Stimulated activated CD4-positive, alpha-beta T cell treated with anti-CD3 and anti-CD28 coated beads, TNF-alpha, amount 100 ng/mL, for 48 hours (primary cell): ENCODE results near the gene ALK.

Source experiments
- DNase-seq, 3 donors: peaks; one replicate each; pipeline ENCODE4 v3.0.0-alpha.2; 2020; ENCODE audit warnings: low read depth in 3 of 3

Gene ALK

DNA sequence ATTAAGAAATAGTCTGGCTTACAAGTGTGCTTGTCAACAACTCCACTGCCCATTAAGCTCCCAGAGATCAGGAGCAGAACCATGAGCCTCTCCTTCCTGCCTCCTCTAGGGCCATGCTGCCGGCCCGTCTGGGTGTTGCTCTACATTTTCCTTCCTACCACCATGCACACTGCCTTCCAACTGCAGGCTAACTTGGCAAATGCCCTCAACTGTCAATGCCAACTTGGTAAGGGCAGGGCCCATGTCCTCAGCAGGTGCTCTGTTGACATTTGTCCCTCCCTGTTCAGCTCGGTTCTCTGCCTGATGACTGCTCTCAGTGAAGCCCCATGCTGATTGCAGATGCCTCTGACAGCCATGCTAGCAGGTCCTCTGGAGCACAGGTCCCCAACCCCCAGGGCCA, 345.2 kb downstream of the ALK start:
- no peak for DNase-seq

DNA sequence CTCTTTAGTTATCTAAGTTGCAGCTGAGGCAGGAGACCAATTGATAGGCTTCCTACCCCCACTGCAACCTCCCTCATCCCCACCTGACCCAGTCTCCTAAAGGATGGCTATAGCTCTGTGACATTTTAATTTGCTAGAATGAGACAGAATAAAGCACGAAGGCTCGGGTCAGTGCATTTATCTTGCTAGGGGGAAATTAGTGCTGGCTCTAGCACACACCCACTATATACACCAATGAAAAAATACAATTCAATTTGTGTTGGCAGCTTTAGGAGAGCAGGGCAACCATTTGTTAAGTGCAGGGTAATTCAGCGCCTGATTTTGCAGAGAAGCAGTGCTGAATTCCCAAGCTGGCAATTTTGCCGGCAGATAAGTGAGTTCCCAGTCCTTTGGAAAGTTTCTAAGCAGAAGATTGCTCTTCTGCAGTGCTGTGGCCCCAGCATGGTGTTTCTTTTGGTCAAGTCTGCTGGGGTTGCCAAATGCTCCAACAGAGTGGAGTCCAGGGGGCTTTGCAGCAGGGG, 346.0 kb downstream of the ALK start:
- no peak for DNase-seq

DNA sequence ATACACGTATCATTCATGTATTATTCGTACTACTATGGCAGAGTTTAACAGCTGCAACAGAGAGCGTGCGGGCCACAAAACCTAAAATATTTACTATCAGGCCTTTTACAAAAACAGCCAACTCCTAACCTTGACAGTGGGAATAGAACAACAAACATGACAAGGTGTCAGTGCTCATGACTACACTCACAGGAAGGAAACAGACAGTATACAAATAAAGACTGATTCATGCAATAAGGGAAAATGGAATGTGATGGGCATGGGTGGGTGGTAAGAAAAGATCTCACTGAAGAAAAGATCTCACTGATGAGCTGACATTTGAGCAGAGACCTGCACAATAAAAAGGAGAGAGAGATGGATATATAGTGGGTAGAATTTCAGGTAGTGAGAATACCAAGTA, 347.8 kb downstream of the ALK start:
- DNase-seq = no peak

DNA sequence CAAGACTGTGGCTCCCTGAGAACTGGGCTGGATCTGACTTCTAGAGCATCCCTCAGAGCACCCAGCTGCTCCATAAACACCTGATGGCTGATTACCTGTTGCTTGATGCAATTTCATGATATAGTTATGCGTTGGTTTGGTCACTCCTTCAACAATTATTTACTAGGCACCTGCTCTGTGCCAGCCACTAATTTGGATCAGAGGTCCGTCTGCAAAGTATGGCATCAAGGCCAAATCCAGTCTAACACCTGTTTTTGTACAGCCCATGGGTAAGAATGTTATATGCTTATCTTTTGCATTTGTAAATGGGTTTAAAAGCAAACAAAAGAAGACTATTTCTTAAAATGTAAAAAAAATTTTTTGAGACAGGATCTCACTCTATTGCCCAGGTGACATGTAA, 348.2 kb downstream of the ALK start:
- DNase-seq = no peak

DNA sequence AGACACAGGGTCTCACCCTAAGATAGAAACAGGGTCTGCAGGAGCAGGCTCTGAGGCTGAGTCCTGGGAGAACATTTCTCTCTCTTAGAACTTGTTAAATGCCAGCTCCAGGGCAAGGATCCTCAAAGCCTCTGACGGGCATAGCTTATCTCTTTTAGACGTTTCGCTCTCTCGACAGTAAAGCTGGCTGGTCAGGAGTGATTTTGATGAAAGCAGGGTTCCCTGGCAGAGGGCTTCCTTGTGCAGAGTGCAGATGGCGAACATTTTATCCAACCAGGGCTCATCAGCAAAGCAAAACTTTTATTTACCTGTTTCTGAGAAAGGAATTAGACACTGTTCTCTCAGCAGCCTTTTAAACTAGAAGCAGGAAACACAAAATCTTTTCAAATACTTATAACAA, 350.8 kb downstream of the ALK start:
- no peak for DNase-seq

DNA sequence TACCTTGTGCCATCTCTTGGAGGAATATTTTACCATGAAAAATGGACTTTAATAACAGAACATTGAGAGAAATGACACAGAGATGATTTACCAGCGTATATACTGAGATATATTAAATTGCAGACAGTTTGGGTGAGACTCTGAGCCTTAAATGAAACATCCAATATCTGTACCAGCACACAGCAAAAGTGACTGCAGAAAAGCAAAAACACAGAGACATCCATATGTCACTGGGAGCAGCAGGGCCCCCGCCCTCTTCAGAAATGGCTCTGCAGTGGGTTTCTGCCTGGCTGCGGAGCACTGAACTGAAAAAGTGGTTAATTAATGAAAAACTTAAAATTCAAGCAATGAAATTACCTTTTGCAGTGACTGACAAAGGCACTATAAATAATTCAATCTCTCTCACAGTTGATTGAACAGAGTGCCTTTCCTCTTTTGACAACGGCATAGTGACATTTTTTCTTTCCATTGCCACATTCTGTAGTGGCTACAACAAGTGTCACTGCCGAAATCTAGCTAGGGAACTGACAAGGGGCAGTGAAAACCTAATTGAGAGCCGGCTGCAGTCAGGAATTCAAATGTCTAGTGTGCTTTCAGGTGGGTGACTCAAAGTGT, 353.4 kb downstream of the ALK start:
- DNase-seq = no peak

DNA sequence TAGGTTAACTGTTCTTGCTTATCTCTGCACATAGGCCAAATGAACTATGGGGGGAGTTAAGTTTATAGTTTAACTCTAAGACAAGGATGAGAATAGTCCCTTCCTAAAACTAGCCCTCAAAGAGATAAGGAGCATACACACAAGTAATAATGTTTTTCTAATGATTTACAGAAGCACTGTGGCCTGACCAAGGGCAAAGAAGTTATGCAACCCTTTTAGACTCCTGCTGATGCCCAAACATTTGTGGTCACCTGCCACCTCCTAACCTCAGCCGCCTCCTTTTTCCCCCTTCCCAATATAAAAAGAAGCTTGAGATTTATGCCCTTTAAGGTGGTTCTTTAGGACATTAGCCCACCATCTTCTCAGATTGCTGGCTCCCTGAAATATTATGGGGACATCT, 357.7 kb downstream of the ALK start:
- no peak for DNase-seq

DNA sequence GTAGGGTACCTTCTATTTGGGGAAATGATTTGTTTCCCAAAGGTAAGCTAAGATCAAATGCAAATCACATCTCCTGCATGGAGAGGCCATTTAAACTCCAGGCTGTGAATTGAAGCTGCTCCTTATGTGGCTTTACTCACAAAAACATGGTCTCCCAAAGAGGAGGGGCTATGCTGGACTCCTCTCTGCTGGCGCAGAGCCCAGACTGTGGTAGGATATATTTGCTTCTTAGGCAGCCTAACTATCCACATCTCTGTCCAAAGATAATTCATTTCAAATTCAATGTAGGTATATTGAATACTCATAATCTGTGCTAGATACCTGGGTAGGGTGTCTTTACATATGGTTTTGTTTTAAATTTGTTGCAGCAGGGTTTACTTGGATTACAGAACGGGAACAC, 358.5 kb downstream of the ALK start:
- DNase-seq = no peak

DNA sequence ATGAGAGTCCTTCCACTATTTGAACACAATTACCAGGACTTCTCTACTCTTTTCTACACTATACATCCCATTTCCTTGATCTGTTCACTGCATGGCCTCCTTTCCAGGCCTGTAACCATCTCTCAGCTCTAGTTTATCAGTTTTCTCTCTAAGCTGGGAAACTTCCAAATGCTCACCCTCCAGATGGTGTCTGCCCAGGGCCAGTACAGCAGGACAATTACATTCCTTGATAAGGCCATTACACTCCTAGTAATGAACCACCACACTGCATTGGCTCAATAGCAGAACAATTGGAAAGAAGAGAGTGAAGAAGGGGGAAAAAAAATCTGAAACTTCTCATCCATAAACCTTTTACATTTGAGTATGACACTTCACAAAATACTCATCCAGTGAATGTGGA, 359.1 kb downstream of the ALK start:
- no peak for DNase-seq

DNA sequence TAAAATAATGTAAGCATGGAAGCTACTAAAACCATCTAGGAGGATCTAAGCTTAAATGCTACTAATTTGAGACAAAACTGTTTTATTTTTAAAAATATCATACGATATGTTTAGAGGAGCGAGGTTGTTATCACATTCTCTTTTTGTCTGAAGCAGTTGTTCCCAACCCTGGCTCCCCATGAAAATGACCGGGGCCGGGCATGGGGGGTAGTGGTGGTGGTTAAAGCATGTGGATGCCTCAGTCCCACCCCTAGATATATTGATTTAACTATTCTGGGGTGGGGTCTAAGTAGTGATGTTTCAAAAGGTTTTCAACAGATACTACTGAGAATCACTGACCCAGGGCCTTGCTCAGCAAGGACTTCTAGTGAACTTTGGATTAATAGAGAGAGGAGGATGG, 359.8 kb downstream of the ALK start:
- no peak for DNase-seq

DNA sequence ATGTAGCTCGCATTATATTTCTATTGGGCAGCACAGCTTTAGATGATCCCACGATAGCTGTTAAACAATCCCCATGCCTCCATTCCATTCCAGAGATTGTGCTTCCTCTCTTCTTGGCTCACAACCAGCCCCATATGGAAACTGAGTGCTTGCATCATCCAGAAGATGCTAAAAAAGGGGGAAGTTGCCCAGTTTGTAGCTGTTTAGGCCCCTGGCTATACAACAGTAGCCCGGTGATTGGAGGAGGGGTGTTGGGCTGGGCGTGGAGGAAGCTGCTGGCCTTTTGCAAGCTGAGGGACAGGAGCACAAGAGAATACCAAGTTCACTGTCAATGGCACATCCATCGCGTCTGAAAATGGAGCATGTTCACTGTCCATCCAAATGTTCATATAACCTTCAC, 360.2 kb downstream of the ALK start:
- no peak for DNase-seq

DNA sequence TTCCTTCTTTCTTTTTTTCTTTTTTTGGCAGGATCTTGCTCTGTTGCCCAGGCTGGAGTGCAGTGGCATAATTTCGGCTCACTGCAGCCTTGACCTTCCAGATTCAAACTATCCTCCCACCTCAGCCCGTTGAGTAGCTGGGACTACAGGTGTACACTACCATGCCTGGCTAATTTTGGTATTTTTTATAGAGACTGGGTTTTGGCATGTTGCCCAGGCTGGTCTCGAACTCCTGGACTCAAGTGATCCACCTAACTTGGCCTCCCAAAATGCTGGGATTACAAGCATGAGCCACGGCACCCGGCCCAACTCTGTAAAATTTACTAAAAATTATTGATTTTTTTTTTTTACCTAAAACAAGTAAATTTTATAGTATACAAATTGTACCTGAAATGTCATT, 360.8 kb downstream of the ALK start:
- no peak for DNase-seq

DNA sequence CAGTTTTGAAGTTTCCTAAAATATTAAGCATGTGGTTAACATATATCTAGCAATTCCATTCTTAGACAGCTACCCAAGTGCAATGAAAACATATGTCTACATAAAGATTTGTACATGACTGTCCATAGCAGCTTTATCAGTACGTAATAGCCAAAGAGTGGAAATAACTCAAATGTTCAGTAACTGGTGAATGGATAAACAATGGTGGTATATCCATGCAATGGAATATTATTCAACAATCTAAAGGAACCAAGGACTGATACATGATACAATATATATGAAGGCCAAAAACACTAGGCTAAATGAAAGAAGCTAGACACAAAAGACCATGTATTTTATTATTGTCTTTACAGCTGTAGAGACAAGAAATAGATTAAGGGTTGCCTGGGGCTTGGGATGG, 361.4 kb downstream of the ALK start:
- no peak for DNase-seq

DNA sequence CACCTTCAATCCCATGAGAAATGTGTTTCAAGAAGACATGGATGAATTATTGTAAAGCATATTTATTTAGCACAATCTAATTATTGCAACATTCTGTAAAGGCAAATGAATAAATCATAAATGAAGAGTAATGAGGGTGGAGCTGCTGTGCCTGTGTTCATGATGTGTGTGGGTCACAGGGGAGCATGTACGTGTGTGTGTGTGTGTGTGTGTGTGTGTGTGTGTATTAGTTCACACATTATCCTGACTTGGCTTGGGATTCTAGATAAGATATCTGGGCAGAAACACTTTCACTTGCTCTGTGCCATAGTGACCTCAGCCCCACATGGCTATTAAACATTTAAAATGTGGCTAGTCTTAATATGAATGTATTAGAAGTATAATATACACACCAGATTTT, 361.8 kb downstream of the ALK start:
- no peak for DNase-seq

DNA sequence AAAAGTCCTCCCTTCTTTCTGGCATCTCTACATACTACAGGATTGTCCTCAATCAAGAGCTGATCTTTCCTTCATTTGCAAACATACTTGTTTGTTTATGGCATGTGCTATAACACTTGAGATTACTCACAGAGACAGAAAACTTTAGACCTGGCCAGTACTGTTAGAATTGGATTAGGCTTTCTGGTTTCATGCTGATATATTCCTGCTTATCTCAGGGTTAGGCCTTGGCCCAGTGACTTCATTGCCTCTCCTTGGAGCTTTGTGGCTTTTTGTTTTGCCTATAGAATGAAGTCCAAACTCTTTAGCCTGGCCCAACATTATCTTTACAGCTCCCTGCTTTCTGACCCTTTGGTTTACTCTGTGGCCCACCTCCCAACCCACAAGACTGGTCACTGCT, 363.3 kb downstream of the ALK start:
- no peak for DNase-seq

DNA sequence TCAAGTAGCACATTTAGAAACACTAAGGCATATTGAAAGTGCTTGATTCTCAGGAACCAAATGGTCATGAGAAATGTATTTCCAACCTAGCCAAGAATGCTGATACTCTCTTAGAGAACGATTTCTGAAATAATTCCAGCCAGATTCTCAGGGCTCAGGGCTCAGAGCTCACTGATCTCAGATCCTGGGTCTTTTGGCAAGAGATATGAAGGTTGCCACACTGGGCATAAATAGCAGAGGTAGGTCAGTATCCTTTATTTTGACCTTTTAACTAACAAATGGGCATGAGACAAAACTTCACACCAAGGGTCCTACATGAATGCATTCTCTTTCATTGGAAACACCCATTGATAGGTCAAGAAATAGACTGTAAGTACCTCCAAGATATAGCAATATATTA, 364.1 kb downstream of the ALK start:
- DNase-seq = no peak

DNA sequence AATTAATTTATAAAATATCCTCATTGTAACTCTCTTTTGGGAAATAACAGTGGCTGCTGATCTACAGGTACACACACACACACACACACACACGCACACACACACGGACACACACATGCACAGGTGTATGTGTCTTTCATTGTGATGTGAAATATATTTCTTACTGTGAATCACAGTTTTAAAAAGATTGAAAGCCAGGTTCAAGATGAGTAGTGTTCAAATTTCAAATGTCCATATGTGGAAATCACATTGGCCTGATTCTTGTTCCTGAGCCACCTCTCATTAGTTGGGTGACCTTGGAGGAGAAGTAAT, 372.4 kb downstream of the ALK start:
- no peak for DNase-seq

DNA sequence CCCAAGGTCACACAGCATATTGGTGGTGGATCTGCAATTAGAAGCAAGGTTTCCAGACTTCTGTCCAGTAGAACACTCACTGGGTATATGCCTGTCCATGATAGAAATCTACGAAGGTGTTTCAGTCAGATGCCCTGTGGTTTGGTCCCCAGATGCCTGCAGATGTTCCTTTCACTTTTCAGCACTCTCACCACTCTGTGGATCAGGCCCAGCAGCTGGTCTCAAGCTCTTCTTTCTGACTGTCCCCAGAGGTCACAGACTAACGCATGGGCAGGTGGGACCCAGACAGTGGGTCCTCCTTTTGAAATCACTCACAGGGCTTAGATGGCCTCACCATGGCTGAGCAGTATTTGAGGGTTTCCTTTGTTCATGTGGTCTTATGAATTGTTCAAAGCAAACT, 376.5 kb downstream of the ALK start:
- DNase-seq = no peak

DNA sequence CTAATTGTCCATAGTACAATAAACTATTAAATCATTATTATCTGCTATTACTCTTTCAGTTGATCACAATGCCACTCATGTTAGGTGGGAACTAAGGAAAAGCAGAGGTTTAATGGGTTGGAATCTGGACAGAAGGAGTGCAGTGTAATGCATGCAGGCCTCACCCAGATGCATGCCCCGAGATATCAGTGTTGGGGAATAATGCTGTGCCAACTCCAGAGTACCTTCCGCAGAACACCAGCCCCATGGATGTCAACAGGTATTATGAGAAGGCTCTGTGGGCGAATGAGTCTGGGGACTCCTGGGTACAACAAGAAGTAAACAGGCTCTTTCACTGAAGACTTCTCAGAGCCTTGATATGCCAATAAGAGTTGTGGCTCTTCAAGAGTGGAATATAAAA, 377.4 kb downstream of the ALK start:
- DNase-seq = no peak

DNA sequence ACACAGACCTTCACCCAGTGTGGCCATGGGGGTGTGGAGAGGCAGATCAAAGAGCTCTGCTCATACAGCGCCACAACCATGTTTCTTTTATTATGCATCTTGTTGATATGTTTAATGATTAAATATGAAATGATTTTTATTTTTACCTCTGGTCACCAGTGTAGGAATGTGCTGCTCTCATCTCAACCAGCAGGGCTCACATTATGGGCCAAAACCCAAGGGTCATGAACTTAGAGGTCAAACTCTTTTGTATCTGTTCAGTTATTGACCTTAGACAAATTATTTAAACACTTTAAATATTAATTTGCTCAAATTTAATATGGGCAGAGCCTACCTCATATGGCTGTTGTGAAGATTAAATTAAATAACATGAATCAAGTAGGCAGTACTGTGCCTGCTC, 386.2 kb downstream of the ALK start:
- no peak for DNase-seq

DNA sequence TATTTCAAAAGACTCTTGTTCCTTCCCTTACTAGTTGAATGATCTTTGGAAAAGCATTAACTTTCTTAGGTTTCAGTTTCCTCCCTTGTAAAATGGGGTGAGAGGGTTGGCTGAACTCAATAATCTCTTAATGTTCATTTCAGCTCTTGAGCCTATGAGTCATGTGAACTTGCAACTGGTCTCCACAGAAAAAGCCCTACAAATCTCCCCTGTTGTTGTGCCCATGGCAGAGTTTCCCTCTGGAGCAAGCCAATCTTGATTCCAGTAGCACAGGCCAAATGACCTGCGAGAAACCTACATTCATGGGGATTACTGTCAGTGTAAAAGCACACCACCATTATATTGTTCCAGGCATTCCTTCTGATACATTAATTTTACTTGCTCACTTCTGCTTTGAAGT, 388.9 kb downstream of the ALK start:
- DNase-seq = no peak

DNA sequence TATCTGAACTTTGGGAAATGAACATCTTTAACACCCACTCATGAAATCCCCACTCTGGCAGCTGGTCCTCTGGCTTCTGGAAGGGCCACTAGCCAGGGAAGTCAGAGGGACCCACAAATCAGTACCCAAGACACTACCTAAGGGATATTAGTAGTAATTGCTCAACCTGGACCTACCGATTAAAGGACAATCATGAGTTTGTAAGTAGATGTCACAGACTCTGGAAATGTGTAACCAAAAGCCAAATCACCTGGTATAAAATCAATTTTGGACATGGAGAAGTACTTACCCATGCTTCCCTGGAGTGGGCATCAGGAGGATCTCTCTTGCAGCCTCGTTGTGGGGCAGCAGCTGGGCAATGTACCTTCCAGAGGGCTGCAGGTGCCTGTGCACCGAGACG, 389.8 kb downstream of the ALK start:
- DNase-seq = no peak

DNA sequence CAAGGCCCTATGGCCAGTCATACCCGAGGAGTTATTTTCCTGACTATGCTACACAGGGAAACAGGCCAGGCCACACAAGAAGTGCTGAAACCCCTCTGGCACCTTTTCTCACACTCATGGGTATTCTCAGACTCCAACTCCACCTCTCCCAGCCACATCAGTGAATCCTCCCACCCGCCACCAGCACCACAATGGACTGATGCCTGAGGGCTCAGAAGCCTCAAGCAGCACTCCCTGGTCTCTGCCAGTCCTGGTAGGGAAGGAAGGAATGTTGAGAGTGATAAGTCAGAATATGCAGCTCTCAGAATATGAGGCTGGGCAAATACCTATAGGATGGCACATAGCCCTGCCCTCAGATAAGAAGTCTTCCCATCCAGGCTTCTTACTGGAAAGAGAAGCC, 391.1 kb downstream of the ALK start:
- DNase-seq = no peak

DNA sequence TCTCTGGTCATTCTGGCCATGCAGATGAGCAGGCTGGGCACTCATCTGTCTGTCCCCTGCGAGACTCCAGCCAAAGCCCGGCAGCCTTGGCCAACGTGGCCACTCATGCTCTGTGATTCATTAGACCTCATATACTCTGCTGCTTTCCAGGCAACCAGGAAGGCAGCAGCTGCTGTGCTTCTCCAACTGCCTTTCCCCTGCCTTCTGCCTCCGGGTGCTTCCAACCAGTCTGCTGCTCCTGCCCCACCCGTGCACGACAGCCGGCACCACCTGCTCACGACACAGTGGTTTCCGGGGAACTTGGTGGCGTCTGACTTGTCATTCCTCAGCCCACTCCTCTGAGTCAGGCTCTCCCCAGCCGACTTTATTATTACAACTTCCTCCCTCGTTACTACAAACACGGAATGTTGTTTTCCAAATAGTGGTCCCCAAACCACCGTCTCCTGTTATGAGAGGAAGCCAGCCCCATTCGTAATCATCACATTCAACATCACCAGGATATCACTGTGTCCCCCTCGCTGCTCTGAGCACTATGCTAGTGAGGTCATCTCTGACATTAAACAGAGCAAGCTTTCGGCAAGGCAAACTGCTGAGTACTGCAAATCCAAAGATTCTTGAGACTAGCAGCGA, 392.4 kb downstream of the ALK start:
- peak in 2 of 3 donors; percentile 3 to 32 for DNase-seq
